ENCODE measurements around the gene SRSF3. TPM values are rescaled to one million over a fixed set of nuclear protein-coding genes. Genes with fewer than 3 reads are reported as not detected.

SRSF3 gene
- polyA plus RNA-seq, 2 of the 4 experiments (the other 2 are of a cell fraction) = 629 to 652 TPM

- TF ChIP-seq, protein P1, sequence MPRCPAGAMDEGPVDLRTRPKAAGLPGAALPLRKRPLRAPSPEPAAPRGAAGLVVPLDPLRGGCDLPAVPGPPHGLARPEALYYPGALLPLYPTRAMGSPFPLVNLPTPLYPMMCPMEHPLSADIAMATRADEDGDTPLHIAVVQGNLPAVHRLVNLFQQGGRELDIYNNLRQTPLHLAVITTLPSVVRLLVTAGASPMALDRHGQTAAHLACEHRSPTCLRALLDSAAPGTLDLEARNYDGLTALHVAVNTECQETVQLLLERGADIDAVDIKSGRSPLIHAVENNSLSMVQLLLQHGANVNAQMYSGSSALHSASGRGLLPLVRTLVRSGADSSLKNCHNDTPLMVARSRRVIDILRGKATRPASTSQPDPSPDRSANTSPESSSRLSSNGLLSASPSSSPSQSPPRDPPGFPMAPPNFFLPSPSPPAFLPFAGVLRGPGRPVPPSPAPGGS (IDR thresholded peaks at IDR 0.05) = no peak; the same call in 2 of the 3 replicates
- TF ChIP-seq, protein P2, sequence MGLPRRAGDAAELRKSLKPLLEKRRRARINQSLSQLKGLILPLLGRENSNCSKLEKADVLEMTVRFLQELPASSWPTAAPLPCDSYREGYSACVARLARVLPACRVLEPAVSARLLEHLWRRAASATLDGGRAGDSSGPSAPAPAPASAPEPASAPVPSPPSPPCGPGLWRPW (IDR thresholded peaks at IDR 0.05) = 0 out of 2 replicates have a peak, but pooled peaks have one; percentile 31
- TF ChIP-seq ELK1 (IDR thresholded peaks at IDR 0.05; ENCODE audit: low read depth, low read length) = no peak
- TF ChIP-seq FOXS1 (CRISPR knock-in tag; IDR thresholded peaks at IDR 0.05) = no peak
- no peak for TF ChIP-seq ATOH8 (CRISPR knock-in tag; IDR thresholded peaks at IDR 0.05; ENCODE audit: low read depth)
- TF ChIP-seq EHF (CRISPR knock-in tag; IDR thresholded peaks at IDR 0.05) = no peak
- TF ChIP-seq HDAC2 (IDR thresholded peaks at IDR 0.05) = no peak
Observed at GRCh38 chr6:36616893-36617521, 22.8 kb downstream of the SRSF3 start (continued).

DNA sequence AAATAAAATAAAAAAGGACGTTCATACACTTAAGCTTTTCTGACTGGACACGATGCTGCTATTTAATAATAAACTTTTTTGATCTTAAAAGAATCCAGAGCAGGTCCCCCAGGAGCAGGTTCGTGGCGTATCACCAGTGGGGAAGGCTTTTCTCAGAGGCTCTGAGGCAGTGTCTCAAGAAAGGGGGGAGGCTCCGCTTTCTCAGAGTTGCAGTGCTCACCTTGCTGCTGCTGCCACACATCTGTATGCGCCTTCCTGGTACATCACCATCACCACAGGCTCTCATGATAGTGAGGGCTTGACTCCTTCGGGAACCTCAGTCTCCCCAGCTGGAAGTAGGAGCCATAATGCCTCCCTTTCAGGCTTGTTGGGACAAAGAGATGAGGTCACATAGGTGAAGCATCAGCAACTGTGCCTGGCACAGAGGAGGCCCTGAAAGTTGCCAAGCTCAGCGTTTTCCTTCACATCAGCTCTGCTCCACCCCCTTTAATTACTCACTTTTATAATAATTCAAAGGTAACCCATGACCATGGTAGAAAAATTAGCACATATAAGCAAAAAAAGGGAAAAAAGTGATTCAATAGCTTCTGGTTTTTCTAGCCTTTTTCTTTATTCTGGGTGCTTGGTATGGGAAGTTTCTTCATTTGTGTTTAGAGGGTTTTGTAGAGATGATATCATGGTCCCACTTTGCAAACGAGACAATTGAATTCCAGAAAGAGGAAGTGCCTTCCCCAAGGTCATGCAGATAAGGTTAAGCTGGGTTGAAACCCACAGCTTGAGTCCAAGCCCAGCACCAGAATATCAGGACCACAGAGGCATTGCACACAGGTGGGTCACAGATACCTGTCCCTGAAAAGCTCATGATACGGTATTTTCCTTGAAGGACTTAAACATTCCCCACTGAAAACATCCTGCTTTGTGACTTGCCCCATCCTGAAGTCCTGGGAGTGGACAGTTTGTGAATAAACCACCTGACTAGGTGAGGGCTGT lies 24.5 kb downstream of the SRSF3 start:
- FAIRE-seq = no peak
- 79% methylated on average over 8 of the region's 10 CpGs for WGBS (ENCODE audit: missing lambda C conversion rate)
- H3K4me1 ChIP-seq = peaks cover 54% of the 10 kb centered on the region

GRCh38 chr6:36621371-36621855 lies 27.3 kb downstream of the SRSF3 start:
- DNase-seq (ENCODE audit: low read depth in 1 of 2, low spot score in 1 of 2) (no peak), FAIRE-seq (no peak)
- POLR2A ChIA-PET = no interaction called here
- no peak for TF ChIP-seq CEBPB (IDR thresholded peaks at IDR 0.05)
- TF ChIP-seq RARB (CRISPR knock-in tag; IDR thresholded peaks at IDR 0.05) = no peak
- no peak for TF ChIP-seq NFE2L2 (conservative IDR thresholded peaks at IDR 0.05; ENCODE audit: low read length)
- no peak for TF ChIP-seq HMGXB4 (CRISPR knock-in tag; IDR thresholded peaks at IDR 0.05; ENCODE audit: borderline replicate concordance)
- no peak for TF ChIP-seq HOXB5 (CRISPR knock-in tag; IDR thresholded peaks at IDR 0.05)
- TF ChIP-seq CBX2 (IDR thresholded peaks at IDR 0.05; ENCODE audit: borderline replicate concordance, low read depth) = no peak
- no peak for TF ChIP-seq ZNF302 (CRISPR knock-in tag; IDR thresholded peaks at IDR 0.05)
- TF ChIP-seq ZFP36 (IDR thresholded peaks at IDR 0.05; ENCODE audit: borderline replicate concordance, partially characterized antibody) = no peak
- TF ChIP-seq FOSB (CRISPR knock-in tag; IDR thresholded peaks at IDR 0.05) = no peak
- no peak for TF ChIP-seq ESRRA (IDR thresholded peaks at IDR 0.05; ENCODE audit: borderline replicate concordance, low read length)
- no peak for TF ChIP-seq RFX5 (IDR thresholded peaks at IDR 0.05)
- no peak for TF ChIP-seq PHF8 (IDR thresholded peaks at IDR 0.05; ENCODE audit: borderline replicate concordance, low read depth)
- TF ChIP-seq, protein P3, sequence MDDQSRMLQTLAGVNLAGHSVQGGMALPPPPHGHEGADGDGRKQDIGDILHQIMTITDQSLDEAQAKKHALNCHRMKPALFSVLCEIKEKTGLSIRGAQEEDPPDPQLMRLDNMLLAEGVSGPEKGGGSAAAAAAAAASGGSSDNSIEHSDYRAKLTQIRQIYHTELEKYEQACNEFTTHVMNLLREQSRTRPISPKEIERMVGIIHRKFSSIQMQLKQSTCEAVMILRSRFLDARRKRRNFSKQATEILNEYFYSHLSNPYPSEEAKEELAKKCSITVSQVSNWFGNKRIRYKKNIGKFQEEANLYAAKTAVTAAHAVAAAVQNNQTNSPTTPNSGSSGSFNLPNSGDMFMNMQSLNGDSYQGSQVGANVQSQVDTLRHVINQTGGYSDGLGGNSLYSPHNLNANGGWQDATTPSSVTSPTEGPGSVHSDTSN (IDR thresholded peaks at IDR 0.05) = no peak
- TF ChIP-seq HOXB13 (CRISPR knock-in tag; IDR thresholded peaks at IDR 0.05; ENCODE audit: low read depth) = no peak
- no peak for TF ChIP-seq CBX8 (IDR thresholded peaks at IDR 0.05)

More for the DNA sequence above, 24.5 kb downstream of the SRSF3 start:
- no peak for DNase-seq (ENCODE audit: low read depth in 1 of 2, low spot score in 1 of 2)
- Histone ChIP-seq H3K9me3 (no peaks in the 10 kb centered on the region), H3K27ac (peak overlapping the region; percentile 76 to 79; a peak in 5 of 6 replicates), H3K4me3 (no peak overlapping the region), H3K4me2 (peak overlapping the region; percentile 8; the same call in 2 of the 3 replicates)
- ChIA-PET CTCF (interaction anchor here (0.8 to 6.7 kb wide), 6 partner anchors 10 to 141 kb away, joined by 3 to 123 read pairs (median 6); partner anchors contain the start of gene CDKN1A), POLR2A (no interaction called here)
- TF ChIP-seq KDM1A (IDR thresholded peaks at IDR 0.05; ENCODE audit: low read depth) (no peak), JUNB (IDR thresholded peaks at IDR 0.05) (no peak), EHMT2 (IDR thresholded peaks at IDR 0.05; ENCODE audit: low read depth) (no peak), MAFK (IDR thresholded peaks at IDR 0.05; ENCODE audit: partially characterized antibody) (peak; percentile 83), SMC3 (IDR thresholded peaks at IDR 0.05) (no peak)
- TF ChIP-seq, protein P4, sequence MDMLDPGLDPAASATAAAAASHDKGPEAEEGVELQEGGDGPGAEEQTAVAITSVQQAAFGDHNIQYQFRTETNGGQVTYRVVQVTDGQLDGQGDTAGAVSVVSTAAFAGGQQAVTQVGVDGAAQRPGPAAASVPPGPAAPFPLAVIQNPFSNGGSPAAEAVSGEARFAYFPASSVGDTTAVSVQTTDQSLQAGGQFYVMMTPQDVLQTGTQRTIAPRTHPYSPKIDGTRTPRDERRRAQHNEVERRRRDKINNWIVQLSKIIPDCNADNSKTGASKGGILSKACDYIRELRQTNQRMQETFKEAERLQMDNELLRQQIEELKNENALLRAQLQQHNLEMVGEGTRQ (IDR thresholded peaks at IDR 0.05) = no peak
- ATAC-seq = no peak

More at GRCh38 chr6:36621371-36621855, 27.3 kb downstream of the SRSF3 start:
- WGBS (ENCODE audit: missing lambda C conversion rate) = 92% methylated on average over 7 of the region's 7 CpGs
- CTCF ChIA-PET = interaction anchor here (1.0 to 5.8 kb wide), 2 partner anchors 61 to 103 kb away, joined by 3 to 92 read pairs; partner anchors contain the start of gene CDKN1A
- peaks cover 50% of the 10 kb centered on the region for H3K4me1 ChIP-seq
- no peak overlapping the region for H3K4me2 ChIP-seq
- H3K27ac ChIP-seq = 0 out of 6 replicates have a peak overlapping the region, but pooled peaks of 1 of the 2 experiments have one; percentile 8
- H3K9me3 ChIP-seq = no peaks in the 10 kb centered on the region
- no peak overlapping the region for H3K4me3 ChIP-seq
- no peak for ATAC-seq

Data from A549 (cell line).